ENCODE results near the gene SBF2. TPM values are rescaled to one million over a fixed set of nuclear protein-coding genes. Genes with fewer than 3 reads are reported as not detected.
"Not testable (repeated sequence)": the region's sequence is repeated elsewhere in the genome, so short reads cannot be mapped to it uniquely, and the experiment has no call there.

Gene SBF2
- polyA plus RNA-seq, 5 donors = 40.8 to 61.2 (median 50.1) TPM

- no peak for DNase-seq
These were observed 168.4 kb downstream of the SBF2 start for GRCh38 chr11:10125522-10126133.

DNA sequence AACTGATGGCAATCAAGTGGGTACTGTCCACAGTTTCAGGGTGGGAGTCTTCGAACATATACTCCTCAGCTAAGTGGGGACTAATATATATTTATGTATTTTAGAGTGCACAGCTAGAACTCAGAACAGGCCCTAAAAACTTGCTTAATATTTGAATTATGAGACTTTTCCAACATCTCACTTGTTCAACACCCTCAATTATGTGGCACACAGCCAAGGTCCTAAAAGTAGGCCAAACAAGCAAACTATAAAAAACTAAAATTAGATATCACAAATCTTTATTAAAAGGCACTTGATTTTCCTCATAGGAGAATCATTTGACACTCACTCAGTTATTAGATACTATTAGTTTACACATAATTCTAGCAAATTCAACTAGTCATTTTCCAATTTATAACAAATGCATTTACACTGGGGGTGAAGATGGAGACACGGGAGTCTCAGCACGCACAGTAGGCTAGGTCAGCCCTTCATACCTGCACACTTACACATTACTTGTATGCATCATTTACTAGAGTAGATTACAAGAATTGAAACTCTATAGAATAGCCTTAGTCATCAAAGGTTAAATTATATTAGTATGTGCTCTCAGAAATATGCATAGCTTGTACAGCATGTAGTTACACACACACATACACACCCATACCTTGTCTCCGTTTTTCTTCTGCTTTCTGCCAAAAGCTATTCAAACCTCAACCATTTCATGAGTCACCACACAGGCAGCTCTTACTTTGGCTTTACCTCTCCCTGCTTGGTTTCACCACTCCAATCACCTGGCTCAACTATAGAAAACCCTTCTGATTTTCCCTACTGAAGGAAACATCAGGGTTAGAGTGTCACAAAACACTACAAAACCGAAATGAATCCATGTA is 171.5 kb downstream of the SBF2 start:
- DNase-seq = peak in 1 of 2 donors; percentile 7

DNA sequence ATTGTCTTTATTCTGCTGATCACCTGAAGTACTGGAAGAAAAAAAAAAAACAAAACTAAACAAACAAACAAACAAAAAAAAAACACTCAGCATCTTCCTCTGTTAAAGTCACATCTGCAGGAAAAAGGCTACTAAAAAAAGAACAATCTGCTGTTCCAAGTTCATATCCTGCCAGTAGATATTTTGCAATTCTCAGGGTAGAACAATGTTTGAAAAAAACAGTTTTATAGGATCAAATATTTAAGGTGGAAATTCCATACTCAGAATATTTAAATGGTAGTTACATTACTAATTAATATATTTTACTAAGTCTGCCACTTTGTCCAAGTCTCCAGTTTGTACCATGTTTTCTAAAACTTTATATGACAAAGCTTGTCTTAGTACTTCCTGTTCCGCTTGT is 175.2 kb downstream of the SBF2 start:
- no peak for DNase-seq

DNA sequence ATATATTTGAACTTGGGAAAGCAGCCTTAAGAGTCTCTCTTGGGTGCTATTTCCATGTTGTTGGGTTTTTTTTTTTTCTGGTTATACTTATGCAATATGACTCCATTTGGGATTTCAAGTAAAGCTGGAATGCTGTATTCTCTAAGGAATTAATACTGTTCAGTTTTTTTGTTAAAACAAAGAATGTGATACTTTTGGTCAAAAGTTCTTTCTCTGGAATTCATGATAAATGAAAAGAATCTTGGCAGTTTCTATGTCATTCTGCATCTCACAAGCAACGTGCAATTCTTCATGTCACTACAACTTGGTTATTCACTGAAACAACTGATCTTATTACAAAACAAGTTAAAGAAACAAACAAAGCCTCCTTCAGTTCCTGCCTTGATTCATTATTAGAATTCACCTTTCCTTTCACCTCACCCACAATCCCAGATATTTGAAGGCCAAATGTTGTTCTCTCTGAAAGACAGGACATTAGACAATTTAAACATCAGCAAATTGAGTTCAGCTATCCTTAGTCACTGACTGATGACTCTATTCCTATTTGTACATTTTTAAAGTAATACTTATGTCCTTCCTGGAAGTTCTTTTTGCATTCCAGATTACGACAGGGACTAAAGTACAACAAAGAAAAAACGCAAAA is 176.2 kb downstream of the SBF2 start:
- DNase-seq = peak in 1 of 2 donors; percentile 9

- no peak for DNase-seq
These were observed 177.4 kb downstream of the SBF2 start for GRCh38 chr11:10116588-10116987.

- DNase-seq = no peak
These were observed 179.2 kb downstream of the SBF2 start for GRCh38 chr11:10114593-10115404.

DNA sequence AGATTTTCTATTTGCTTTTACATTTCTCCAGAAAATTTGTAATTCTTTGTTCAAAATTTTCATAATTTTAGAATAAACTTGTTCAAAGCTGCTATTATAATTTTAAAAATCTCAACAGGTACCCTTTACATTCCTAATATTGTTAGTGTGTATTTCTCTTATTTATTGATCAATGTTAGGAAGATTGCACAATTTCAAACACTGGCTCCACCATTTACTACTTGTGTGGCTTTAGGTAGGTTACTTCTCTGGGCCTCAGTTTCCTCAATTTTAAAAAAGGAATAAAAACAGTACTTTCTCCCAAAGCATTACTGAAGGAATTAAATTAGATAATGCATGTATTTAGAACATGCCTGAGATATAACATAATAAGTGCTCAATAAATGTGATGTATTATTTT is 180.2 kb downstream of the SBF2 start:
- DNase-seq = no peak

GRCh38 chr11:10109806-10110205 is 184.2 kb downstream of the SBF2 start:
- peak; percentile 32 to 35 for DNase-seq

GRCh38 chr11:10108915-10109680 is 184.9 kb downstream of the SBF2 start:
- DNase-seq = peak; percentile 65 to 72

- DNase-seq = no peak
These were observed 186.5 kb downstream of the SBF2 start for GRCh38 chr11:10107497-10107896.

- DNase-seq = no peak
These were observed 196.4 kb downstream of the SBF2 start for GRCh38 chr11:10097615-10098014.

- no peak for DNase-seq
These were observed 197.0 kb downstream of the SBF2 start for GRCh38 chr11:10096987-10097386.

GRCh38 chr11:10095412-10096208 is 198.4 kb downstream of the SBF2 start:
- DNase-seq = no peak

DNA sequence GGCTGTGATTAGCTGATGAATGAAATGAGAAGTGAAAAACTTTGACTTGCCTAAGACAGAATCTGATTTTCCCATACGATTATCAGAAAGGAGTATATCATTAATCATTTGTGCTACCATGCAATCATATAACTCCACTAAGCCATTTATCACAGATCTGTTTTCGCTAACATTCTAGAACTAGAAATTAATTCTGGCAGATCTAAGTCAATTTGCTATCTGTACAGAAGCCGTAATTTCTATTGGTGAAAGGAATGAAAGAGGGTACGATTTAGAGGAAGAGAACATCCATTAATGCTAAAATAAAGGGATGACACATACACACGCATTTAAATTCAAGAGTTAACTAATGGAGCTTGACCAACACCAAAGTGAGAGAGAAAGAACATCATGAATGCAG is 201.6 kb downstream of the SBF2 start:
- DNase-seq = no peak

- no peak for DNase-seq
These were observed 202.5 kb downstream of the SBF2 start for GRCh38 chr11:10091314-10092045.

DNA sequence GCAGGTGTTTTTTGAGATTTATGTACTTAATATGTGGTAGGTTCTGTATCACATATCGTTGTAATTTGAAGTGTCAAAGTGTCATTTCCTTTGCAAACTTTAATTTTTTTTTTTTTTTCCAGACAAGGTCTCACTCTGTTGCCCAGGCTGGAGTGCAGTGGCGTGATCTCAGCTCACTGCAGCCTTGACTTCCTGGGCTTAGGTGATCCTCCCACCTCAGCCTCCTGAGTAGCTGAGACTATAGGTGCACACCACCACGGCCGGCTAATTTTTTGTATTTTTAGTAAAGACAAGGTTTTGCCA is 206.1 kb downstream of the SBF2 start:
- not testable (repeated sequence) for DNase-seq

DNA sequence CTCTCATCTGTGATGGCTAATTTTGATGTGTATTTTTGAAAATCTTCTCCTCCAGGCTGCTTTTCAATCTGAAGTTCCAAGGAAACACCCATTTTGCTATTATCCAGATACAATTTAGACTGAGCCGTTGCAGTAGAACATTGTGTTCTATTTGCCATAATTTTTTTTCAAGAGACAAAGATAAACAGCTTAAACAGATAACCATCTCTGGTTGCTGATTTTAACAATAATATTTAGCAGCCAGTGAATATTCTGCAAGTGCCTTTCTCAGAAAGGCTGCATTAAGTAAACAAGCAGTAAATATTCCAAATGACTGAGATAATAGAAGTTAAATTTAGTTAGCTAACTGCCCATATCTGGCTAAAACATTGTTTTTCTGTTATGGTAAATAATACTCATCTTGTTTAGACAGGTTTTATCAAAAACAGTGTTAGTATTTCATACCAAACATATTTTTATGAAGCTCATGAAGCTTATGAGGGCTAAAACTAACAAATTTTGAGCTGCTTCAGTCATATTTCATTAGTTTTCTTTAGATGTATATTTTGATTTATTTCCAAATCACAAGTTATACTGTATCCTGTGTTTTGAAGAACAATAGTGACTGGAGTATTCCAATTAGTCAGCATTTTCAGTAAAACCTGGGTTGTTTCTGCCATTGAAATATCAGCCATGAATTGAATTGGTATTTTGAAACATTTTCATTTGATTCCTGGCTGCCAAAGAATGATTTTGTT is 206.7 kb downstream of the SBF2 start:
- no peak for DNase-seq

- DNase-seq = no peak
These were observed 213.9 kb downstream of the SBF2 start for GRCh38 chr11:10080138-10080537.
